Transverse colon (tissue), 3 donors: ENCODE measurements around the gene B3GAT2.

Experiments used
- CTCF ChIP-seq, 5 experiments: fragments of 200-600 bp in 3 of 5; fragments of 450-650 bp in 2 of 5; sonication (generic) in 3 of 5; IDR thresholded peaks; 1 replicate in 2 of 5; 2 replicates in 3 of 5; pipeline ENCODE4 v1.5.1; 2016 to 2017; ENCODE audit warnings: antibody characterized with exemption in 5 of 5, inconsistent platforms in 3 of 5, mild to moderate bottlenecking in 2 of 5, moderate library complexity in 1 of 5
- POLR2A ChIP-seq: fragments of 450-650 bp; IDR thresholded peaks from one replicate; pipeline ENCODE4 v1.6.1; 2016; ENCODE audit warnings: antibody characterized with exemption, mild to moderate bottlenecking, moderate library complexity

GRCh38 chr6:70952608-70953165, 4.2 kb downstream of the B3GAT2 start:
- TF ChIP-seq POLR2A (no peak), CTCF (IDR thresholded peaks at IDR 0.05) (no peak)
